ENCODE results near the gene CCDC57.
"Not testable (repeated sequence)": the region's sequence is repeated elsewhere in the genome, so short reads cannot be mapped to it uniquely, and the experiment has no call there.

The CCDC57 gene

DNA sequence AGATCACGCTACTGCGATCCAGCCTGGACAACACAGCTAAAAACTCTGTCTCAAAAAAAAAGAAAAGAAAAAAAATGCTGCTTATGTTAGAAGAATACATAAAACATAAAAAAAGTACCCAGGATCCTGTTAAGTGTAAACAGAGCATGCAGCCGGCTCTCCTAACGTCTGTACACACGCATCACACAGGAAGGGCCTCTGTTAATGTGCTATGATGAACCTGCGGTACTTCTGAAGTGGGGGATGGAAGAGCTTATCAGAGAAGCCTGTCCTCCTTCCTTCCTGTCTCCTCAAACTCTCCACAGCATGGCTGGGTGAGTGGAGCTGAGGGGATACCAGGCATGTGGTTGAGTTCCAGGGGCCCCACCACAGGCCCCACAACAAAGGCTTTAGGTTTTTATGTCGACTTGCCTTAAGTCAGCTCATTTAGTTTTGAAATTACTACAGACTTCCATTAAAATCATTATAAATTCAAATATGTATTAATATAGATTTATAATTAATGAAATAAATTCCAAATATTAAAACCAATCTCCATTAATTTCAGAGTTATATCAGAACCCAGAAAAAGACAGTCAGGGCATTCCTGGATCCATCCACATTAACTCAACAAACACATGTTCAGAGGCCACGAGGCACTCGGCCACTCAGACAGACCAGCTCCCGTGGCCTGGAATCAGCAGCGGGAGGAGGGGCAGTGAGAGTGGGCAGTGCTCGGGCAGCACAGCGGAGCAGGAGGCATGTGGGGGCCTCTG lies 11.7 kb downstream of the CCDC57 start:
- CTCF ChIA-PET: interaction anchor here (1.0 to 1.9 kb wide), 7 partner anchors 9 to 170 kb away, joined by 3 to 6 read pairs (median 4); no protein-coding TSS in a partner anchor
- peak overlapping the region; percentile 90 for H3K27ac Mint-ChIP-seq
- H3K36me3 Mint-ChIP-seq: peaks cover 15% of the 10 kb centered on the region
- peak; percentile 81 for DNase-seq
- peaks cover 71% of the 10 kb centered on the region for H3K4me1 Mint-ChIP-seq
- H3K9me3 Mint-ChIP-seq: no peaks in the 10 kb centered on the region
- H3K27me3 Mint-ChIP-seq: peaks cover 6% of the 10 kb centered on the region
- H3K4me3 Mint-ChIP-seq: peak overlapping the region; percentile 28

DNA sequence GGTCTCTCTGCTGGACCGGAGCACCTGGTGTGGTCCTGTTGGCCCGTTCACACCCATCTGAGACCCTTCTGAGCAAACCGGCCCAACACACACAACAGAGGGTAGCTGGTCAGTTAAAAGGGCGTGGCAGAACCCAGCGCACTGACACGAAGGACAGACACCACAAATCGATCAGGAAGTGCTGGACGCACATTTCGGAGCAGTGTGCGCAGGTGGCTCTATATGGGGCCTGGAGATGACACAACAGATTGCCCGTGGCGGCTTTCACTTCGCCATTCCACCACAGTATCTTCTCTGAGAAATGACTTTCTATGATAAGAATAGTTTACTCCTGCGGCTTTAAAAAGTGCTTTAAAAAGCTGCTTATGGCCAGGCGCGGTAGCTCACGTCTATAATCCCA lies 12.5 kb downstream of the CCDC57 start:
- Mint-ChIP-seq H3K4me3 (peak overlapping the region; percentile 28), H3K4me1 (peaks cover 63% of the 10 kb centered on the region), H3K36me3 (peaks cover 22% of the 10 kb centered on the region), H3K27ac (peak overlapping the region; percentile 90), H3K9me3 (no peaks in the 10 kb centered on the region), H3K27me3 (peaks cover 6% of the 10 kb centered on the region)
- CTCF ChIA-PET: interaction anchor here (1.0 to 1.9 kb wide), 6 partner anchors 8 to 169 kb away, joined by 3 to 6 read pairs (median 4); no protein-coding TSS in a partner anchor
- no peak for DNase-seq

GRCh38 chr17:82199496-82199895 lies 13.1 kb downstream of the CCDC57 start:
- Mint-ChIP-seq H3K4me3 (no peak overlapping the region), H3K4me1 (peaks cover 59% of the 10 kb centered on the region), H3K36me3 (peaks cover 25% of the 10 kb centered on the region), H3K27me3 (peaks cover 6% of the 10 kb centered on the region), H3K27ac (peak overlapping the region; percentile 90), H3K9me3 (no peaks in the 10 kb centered on the region)
- CTCF ChIA-PET: no interaction called here
- no peak for DNase-seq

DNA sequence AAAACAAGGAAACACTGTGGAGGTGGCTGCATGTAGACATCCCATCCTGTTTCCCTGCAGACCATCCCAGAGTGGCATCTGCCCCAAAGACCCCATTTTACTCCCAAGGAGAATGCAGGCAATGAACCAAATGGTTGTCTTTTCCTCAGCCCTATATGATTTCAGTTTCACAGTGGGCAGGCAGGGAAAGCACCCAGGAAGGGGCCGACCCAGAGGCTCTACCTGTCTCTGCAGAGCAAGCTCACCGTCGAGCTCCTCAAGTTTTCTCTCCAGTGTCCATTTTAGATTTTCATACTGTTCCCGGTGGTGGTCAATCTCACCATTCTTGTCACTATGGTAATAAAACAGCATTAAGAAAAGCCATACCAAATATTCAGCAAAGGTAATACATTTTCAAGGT lies 14.6 kb downstream of the CCDC57 start:
- peaks cover 32% of the 10 kb centered on the region for H3K36me3 Mint-ChIP-seq
- DNase-seq: peak; percentile 62
- H3K4me1 Mint-ChIP-seq: peaks cover 54% of the 10 kb centered on the region
- H3K4me3 Mint-ChIP-seq: no peak overlapping the region
- H3K27ac Mint-ChIP-seq: peak overlapping the region; percentile 68
- CTCF ChIA-PET: interaction anchor here (0.9 kb wide), 1 partner anchor 13 kb away, joined by 3 read pairs; no protein-coding TSS in a partner anchor
- no peaks in the 10 kb centered on the region for H3K27me3 Mint-ChIP-seq
- H3K9me3 Mint-ChIP-seq: no peaks in the 10 kb centered on the region

GRCh38 chr17:82195675-82196672 lies 16.7 kb downstream of the CCDC57 start:
- no peaks in the 10 kb centered on the region for H3K27me3 Mint-ChIP-seq
- peaks cover 40% of the 10 kb centered on the region for H3K4me1 Mint-ChIP-seq
- CTCF ChIA-PET: interaction anchor here (0.8 to 1.1 kb wide), 3 partner anchors 8 to 10 kb away, joined by 3 read pairs; no protein-coding TSS in a partner anchor
- H3K4me3 Mint-ChIP-seq: no peak overlapping the region
- DNase-seq: no peak
- peaks cover 34% of the 10 kb centered on the region for H3K36me3 Mint-ChIP-seq
- H3K27ac Mint-ChIP-seq: no peak overlapping the region
- no peaks in the 10 kb centered on the region for H3K9me3 Mint-ChIP-seq

DNA sequence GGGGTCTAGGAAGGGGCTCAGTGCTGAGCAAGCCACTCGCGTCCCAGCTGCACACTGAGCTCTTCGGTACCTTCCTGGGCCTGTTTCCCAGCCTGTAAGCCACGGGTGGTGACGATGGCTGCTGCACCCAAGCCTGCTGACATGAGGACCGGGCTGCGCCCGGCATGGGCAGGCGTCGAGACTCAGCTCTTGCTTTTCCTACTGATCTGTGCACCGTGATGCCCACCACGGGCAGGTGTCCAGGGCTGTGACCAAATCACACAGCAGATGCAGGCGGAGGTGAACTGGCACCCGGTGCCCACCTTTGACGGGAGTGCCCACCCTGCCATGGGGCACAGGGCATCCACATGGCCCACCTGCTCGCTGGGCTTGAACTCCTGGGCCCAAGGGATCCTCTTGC lies 17.9 kb downstream of the CCDC57 start:
- CTCF ChIA-PET: no interaction called here
- no peak overlapping the region for H3K27ac Mint-ChIP-seq
- H3K36me3 Mint-ChIP-seq: peaks cover 34% of the 10 kb centered on the region
- H3K4me3 Mint-ChIP-seq: no peak overlapping the region
- H3K9me3 Mint-ChIP-seq: no peaks in the 10 kb centered on the region
- H3K27me3 Mint-ChIP-seq: no peaks in the 10 kb centered on the region
- DNase-seq: no peak
- peaks cover 28% of the 10 kb centered on the region for H3K4me1 Mint-ChIP-seq

DNA sequence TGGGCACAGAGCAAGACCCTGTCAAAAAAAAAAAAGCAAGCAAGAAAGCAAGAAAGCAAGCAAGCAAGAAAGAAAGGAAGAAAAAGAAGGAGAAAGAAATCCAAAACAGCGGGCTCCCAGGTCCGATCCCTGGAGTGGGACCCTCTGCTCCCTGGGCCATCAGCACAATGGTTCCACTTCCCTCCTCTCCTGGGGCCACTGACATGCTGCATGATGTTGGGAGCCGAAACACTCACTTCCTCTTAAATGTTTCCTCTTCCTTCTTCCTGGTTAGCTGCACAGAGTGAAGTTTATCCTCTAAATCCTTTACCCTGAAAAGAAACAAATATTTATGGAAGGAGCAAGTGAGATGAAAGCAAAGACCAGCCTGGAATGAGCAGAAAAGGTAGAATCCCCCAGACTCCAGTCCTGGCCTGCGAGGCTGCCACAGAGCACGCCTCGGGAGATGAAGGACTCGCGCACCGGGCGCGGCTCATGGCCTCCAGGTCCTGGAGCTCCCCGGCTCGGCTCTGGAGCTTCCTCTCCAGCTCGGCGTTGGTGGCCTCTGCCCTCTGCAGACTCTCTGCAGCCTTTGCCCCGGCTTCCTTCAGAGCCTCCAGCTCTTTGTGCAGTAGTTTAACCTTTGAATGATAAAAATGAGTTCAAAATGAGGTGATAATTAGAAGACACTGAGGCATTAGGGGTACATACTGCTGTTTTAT lies 19.0 kb downstream of the CCDC57 start:
- CTCF ChIA-PET: no interaction called here
- H3K36me3 Mint-ChIP-seq: peaks cover 34% of the 10 kb centered on the region

GRCh38 chr17:82193050-82193449 lies 19.6 kb downstream of the CCDC57 start:
- H3K9me3 Mint-ChIP-seq, H3K27me3 Mint-ChIP-seq, DNase-seq, CTCF ChIA-PET, H3K4me3 Mint-ChIP-seq, H3K27ac Mint-ChIP-seq: not testable (repeated sequence)
- Mint-ChIP-seq H3K36me3 (peaks cover 29% of the 10 kb centered on the region), H3K4me1 (peaks cover 13% of the 10 kb centered on the region)

More for the DNA sequence above, 19.0 kb downstream of the CCDC57 start:
- Mint-ChIP-seq H3K27ac (no peak overlapping the region), H3K4me3 (no peak overlapping the region), H3K27me3 (no peaks in the 10 kb centered on the region), H3K9me3 (no peaks in the 10 kb centered on the region), H3K4me1 (peaks cover 18% of the 10 kb centered on the region)
- no peak for DNase-seq

DNA sequence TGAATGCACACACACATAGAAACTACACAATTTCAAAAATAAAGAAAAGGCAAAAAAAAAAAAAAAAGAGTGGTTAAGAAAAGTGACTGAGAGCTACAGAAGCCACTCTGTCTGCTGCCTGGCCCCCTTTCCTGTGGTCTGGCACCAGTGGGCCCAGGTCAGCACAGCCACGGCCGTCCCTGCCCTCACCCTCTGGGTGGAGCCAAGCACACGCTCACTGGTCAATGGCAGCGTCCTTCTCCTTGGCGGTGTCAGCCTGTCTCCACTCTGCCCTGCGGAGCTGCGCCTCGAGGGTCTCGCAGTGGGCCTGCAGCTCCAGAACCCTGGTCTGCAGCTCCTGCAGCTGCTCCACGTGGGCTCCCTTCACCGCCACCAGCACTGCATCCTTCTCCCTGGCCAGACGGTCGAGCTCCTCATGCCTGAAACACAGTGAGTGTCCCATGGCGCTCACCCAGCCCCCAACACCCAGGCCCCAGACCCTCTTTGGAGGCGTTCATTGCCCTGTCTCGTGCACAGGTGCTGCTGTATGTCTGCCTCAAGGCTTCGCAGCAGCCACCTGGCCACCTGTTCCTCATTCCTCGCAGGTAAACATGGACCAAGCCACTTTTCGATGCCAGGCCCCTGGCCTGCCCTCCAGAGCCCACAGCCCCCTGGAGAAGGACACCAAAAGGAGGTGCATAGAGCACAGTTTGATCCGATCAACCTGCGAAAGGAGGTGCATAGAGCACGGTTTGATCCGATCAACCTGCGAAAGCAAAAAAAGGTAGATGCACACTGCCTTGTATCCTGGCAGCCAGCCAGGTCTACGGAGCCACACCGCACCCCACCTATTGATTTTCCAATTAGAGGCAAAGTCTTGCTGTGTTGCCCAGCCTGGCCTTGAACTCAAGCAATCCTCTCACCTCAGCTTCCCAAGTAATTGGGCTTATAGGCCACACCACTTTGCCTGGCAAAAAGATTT lies 24.4 kb downstream of the CCDC57 start:
- Mint-ChIP-seq H3K9me3 (no peaks in the 10 kb centered on the region), H3K27me3 (no peaks in the 10 kb centered on the region), H3K27ac (no peak overlapping the region), H3K4me1 (no peaks in the 10 kb centered on the region), H3K36me3 (peaks cover 4% of the 10 kb centered on the region), H3K4me3 (no peak overlapping the region)
- CTCF ChIA-PET: interaction anchor here (1.0 kb wide), 1 partner anchor 8 kb away, joined by 3 read pairs; no protein-coding TSS in a partner anchor
- no peak for DNase-seq

GRCh38 chr17:82187500-82187899 lies 25.1 kb downstream of the CCDC57 start:
- CTCF ChIA-PET: interaction anchor here (1.0 kb wide), 1 partner anchor 9 kb away, joined by 3 read pairs; no protein-coding TSS in a partner anchor
- no peak for DNase-seq
- no peak overlapping the region for H3K4me3 Mint-ChIP-seq
- H3K36me3 Mint-ChIP-seq: no peaks in the 10 kb centered on the region
- no peak overlapping the region for H3K27ac Mint-ChIP-seq
- H3K4me1 Mint-ChIP-seq: no peaks in the 10 kb centered on the region
- H3K9me3 Mint-ChIP-seq: no peaks in the 10 kb centered on the region
- H3K27me3 Mint-ChIP-seq: no peaks in the 10 kb centered on the region

GRCh38 chr17:82186221-82186620 lies 26.4 kb downstream of the CCDC57 start:
- Mint-ChIP-seq H3K27me3 (no peaks in the 10 kb centered on the region), H3K9me3 (no peaks in the 10 kb centered on the region), H3K27ac (no peak overlapping the region), H3K4me1 (no peaks in the 10 kb centered on the region), H3K4me3 (no peak overlapping the region), H3K36me3 (no peaks in the 10 kb centered on the region)
- DNase-seq: no peak
- CTCF ChIA-PET: interaction anchor here (1.1 to 1.2 kb wide), 2 partner anchors 9 to 19 kb away, joined by 3 read pairs; no protein-coding TSS in a partner anchor

DNA sequence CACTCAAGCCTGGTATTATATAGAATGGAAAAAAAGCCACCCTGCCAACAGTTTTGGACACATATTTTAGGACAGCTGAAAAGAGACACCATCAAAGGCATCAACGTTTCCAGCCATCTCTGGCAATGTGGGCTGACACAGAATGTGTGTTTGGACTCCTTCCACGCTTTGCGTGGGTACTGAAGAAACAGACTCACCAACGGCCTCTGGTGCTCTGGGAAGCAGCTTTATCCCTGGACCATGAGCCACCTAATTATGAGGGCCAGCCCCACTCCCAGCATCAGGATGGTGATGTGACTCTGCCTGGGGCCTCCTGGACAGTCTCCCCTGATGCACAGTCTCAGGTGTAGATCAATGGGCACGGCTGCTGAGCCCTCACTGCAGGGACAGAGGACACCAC lies 27.9 kb downstream of the CCDC57 start:
- Mint-ChIP-seq H3K27ac (no peak overlapping the region), H3K9me3 (no peaks in the 10 kb centered on the region), H3K4me1 (no peaks in the 10 kb centered on the region), H3K4me3 (no peak overlapping the region), H3K36me3 (no peaks in the 10 kb centered on the region), H3K27me3 (no peaks in the 10 kb centered on the region)
- CTCF ChIA-PET: interaction anchor here (1.2 kb wide), 1 partner anchor 21 kb away, joined by 3 read pairs; no protein-coding TSS in a partner anchor
- DNase-seq: no peak
